GM10847 (cell line): ENCODE measurements around the gene PCGF2.

Experiments
- POLR2A ChIP-seq: IDR thresholded peaks from 2 replicates; pipeline ENCODE4 v1.6.1; 2011; ENCODE audit not compliant: insufficient read length; ENCODE audit errors: extremely low read depth

PCGF2 gene

GRCh38 chr17:38743556-38744171 is 4.5 kb downstream of the PCGF2 start:
- no peak for TF ChIP-seq POLR2A

DNA sequence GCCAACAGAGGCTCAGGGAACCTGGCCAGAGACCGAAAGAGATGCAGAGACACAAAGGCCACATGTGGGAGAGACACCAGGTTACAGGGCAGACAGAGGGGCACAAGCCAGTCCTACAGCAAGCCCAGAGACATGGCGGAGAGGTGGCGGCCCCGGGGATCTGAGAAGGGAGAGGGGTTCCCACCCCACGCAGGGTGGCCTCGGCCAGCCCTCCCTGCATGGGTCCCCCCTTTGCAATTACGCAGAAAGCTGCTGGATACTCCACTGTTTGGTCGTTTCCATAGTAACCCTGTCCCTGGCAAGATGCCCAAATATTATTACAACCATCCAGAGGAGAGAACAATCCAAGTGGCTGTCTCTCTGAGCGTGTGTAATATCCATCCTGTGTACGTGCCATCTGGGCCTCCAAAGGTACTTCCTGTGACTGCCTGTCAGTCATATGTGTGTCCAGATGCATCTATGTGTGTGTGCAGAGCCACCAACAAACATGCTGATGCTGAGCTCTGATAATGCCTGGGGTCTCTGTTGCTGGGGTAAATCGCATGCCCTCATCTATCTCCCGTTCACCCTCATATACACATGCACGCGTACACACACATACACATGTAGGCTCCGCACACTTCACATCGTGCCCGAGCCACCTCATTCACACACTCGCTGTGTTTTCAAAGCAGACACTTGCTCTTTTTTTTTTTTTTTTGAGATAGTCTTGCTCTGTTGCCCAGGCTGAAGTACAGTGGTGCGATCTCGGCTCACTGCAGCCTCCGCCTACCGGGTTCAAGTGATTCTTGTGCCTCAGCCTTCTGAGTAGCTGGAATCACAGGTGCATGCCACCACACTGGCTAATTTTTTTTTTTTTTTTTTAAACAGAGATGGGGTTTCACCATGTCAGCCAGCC is 5.5 kb downstream of the PCGF2 start:
- TF ChIP-seq POLR2A = no peak

DNA sequence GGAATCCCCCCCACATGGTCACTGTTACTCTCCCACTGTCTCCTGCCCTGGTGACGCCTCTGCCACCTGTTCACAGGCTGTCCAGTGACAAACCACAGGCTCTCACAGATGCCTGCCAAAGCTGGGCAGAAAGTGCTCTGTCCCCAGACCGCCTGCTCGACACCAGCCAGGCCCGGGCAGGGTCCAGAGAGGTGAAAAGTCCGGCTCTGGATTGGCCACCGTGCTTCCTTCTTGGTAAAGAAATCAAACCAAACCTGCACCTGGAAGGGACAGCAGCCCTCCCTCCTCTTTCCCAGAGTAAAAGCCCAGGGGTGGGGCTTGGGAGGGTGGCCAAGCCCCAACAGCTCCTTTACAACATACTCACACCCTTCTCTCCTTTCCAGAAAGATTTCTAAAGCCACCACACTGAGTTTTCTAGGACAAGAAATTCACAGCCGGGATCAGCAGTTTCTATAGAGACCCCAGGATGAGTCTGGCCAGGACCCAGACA is 6.2 kb downstream of the PCGF2 start:
- no peak for TF ChIP-seq POLR2A

DNA sequence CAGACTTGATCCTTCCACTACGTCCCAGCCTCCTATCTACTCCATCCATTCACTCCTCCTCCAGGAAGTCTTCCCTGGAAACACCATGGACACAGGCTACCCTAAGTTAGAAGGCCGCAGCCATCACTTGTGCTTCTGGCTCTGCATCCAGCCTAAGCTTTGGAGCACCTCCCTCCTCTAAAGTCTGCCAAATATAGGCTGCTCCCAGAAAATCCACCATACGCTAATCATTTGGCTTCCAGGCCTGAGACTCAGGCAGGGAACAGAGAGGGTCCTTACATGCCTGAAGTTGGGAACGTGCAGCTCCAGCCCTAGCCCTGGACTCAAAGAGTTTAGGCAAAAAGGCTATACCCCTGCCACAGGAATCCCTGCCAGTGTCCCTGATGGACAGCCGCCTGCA is 6.7 kb downstream of the PCGF2 start:
- no peak for TF ChIP-seq POLR2A

GRCh38 chr17:38740806-38741205 is 7.3 kb downstream of the PCGF2 start:
- TF ChIP-seq POLR2A = no peak

- TF ChIP-seq POLR2A = no peak
Measured at GRCh38 chr17:38740044-38740443, 8.1 kb downstream of the PCGF2 start.

GRCh38 chr17:38739305-38739704 is 8.8 kb downstream of the PCGF2 start:
- no peak for TF ChIP-seq POLR2A

DNA sequence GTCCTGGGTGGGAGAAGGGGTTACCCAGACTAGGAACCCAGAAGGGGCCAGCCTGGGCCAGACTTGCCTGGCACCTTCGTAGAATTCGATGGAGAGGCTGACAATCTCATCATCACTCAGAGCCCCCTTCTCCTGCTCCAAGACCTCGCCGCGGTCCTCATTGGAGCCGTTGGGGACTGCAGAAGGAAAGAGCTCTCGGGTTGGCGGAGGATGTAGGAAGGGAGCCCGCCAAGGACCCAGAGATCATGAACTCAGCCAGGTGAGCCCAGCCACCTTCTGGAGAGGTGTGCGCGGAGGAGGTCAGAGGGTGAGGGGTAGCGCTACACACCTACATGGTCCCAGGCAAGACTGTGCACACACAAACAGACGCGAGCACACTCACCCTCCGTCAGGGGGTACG is 9.4 kb downstream of the PCGF2 start:
- no peak for TF ChIP-seq POLR2A

DNA sequence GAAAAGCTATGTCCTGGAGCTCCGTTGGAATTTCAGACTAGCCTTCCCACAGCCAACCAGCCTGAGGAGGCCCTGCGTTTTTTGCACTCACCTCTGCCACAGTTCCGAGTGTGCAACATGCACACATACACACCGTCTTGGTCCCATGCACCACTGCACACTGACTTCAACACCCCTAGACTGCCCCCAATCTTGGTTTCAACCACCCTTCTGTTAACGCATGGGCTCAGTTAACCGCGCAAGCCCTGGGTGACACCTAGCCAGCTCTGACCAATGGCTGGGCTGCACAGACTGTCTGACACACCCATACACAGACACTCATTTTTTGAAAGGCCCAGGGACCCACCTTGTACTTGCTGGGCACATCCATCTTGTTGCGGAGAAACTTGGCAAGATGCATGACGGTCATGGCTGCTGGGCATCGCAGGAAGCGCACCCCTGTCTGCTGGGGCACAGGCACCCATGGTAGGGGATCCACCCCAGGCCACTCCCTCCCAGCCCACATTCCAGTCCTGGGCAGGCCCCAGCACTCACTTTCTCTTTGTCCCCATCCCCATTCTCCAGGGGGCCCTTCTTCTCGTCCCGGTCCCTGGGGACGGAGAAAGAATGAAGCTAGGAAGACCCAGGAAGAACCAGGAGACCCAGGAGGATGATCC is 10.0 kb downstream of the PCGF2 start:
- no peak for TF ChIP-seq POLR2A

GRCh38 chr17:38735161-38735997 is 12.8 kb downstream of the PCGF2 start:
- TF ChIP-seq POLR2A = no peak

GRCh38 chr17:38733982-38734973 is 13.9 kb downstream of the PCGF2 start:
- TF ChIP-seq POLR2A = no peak

DNA sequence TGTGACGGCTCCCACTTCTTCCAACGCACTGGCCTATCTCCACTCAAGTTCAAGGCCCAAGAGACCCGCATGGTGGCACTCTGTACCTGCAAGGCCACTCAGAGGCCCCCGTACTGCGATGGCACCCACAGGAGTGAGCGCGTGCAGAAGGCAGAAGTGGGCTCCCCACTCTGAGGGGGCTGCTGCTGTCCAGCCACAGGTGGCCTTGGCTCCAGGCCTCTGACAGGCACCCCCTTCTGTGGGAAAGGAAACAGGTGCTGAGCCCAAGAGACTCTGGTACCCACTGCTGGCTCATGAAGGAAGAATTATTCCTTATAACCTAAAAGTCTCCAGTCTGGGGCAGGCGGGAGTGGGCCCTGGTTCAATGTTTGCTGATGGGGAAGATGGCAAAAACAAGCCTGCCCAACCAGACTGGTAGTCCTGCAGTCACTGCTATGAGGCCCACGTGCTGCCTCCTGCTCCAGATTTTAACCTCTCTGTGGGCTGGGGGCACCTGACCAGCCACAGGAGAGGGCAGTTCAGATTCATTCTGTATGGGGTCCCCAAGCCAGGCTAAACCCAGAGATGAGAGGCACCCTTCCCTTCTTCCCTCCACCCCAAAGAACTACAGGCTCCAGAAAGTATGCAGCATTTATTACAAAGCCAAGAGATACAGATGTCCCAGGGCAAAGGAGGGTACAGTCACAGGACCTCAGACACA is 14.7 kb downstream of the PCGF2 start:
- no peak for TF ChIP-seq POLR2A
